Measurements from ENCODE around the gene MTCH1.

Gene MTCH1

DNA sequence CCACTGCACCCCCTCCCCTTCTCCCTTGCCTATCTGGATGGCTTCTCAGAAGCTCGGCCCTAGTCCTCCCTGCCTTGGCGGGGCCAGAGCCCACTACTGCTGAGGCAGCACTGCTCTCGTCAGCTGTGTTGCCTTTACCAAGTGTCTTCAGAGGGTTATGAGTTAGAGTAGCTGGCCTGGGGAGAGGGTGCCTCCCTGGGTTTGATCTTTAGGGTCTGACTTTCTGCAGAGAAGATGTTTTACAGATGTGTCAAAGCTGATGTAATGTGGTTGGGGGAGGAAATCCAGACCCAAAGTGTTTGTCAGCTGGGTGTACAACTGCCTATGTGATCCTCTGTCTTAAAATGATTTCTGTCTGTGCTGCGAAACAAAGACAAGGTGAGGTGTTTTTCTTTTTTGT is 61.9 kb downstream of the MTCH1 start:
- DNase-seq (ENCODE audit: low spot score): no peak

DNA sequence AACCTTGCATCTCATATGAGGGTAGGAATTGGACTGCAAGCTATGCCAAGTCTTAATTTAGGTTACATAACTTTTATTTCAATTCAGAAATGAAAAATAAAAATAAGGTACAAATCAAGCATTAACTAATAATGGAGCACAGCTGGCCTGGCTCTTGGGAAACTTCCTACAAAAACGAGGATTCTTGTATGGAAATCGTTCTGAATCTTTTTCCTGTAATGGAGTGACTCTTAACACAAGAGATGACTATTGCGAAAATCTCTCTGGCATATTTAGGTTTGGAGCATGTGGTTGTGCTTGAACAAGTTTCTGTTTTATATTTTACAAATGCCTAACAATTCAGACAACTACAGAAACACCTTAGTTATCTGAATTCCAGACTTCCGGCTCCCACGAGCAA is 65.5 kb downstream of the MTCH1 start:
- DNase-seq (ENCODE audit: low spot score): no peak

DNA sequence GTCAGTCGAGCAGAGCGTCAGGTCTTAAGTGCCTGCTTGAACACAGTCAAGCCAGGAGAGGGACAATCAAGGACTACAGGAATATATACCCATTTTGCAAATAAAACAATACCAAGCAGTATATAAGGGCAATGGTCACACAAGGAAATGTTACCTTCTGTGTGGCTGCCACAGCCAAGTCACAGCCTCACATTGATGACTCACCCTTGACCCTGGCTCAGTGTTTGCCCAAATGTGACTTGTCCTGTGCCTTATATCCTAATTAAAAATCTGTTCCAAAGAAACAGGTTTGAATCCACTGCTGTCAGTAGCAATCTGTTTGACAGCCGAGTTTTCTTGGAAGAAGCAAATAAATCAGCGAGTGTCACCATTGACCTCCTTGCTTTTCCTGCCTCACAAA is 65.9 kb downstream of the MTCH1 start:
- DNase-seq (ENCODE audit: low spot score): no peak
